Esophagus mucosa (tissue), 1 donor: ENCODE data around the gene TAOK1. TPM values are rescaled to one million over a fixed set of nuclear protein-coding genes. Genes with fewer than 3 reads are reported as not detected.
A peak's percentile ranks its signal among the peaks of the same experiment; 100 is the strongest.
"Not testable (repeated sequence)": the region's sequence is repeated elsewhere in the genome, so short reads cannot be mapped to it uniquely, and the experiment has no call there.

Source experiments
- ATAC-seq: fragments of 200-7000 bp; cut with Tn5 transposase; one replicate; pipeline ENCODE4 v1.9.1; 2020
- total RNA-seq: library from RNA; stranded (reverse); gene quantifications from one replicate; pipeline ENCODE4 v1.2.4, GENCODE V29; 2023
- donor health status: DM: yes; HTN: yes; CAD: no.

The TAOK1 gene
- 33.8 TPM for total RNA-seq

GRCh38 chr17:29389982-29390850 is at the start of gene TAOK1:
TSS of gene TAOK1 (plus strand) at chr17:29390363. CDS start at chr17:29451549, 61,186 bp downstream.
- peak; percentile 99 for ATAC-seq

- no peak for ATAC-seq
Measured at GRCh38 chr17:29341726-29342125, 48.4 kb upstream of the TAOK1 start.

GRCh38 chr17:29342158-29342765 is 47.9 kb upstream of the TAOK1 start:
- ATAC-seq, result no peak

- no peak for ATAC-seq
Measured at GRCh38 chr17:29344201-29344856, 45.8 kb upstream of the TAOK1 start.

- ATAC-seq, result no peak
Measured at GRCh38 chr17:29345066-29345465, 45.1 kb upstream of the TAOK1 start.

GRCh38 chr17:29345470-29345869 is 44.7 kb upstream of the TAOK1 start:
- ATAC-seq, result not testable (repeated sequence)

- no peak for ATAC-seq
Measured at GRCh38 chr17:29346462-29346861, 43.7 kb upstream of the TAOK1 start.

GRCh38 chr17:29347831-29348629 is 42.1 kb upstream of the TAOK1 start:
- ATAC-seq, result no peak

- no peak for ATAC-seq
Measured at GRCh38 chr17:29349409-29349808, 40.8 kb upstream of the TAOK1 start.

GRCh38 chr17:29352146-29352545 is 38.0 kb upstream of the TAOK1 start:
- no peak for ATAC-seq

GRCh38 chr17:29357232-29357631 is 32.9 kb upstream of the TAOK1 start:
- no peak for ATAC-seq

- ATAC-seq, result no peak
Measured at GRCh38 chr17:29357821-29358232, 32.3 kb upstream of the TAOK1 start.

GRCh38 chr17:29358416-29358815 is 31.7 kb upstream of the TAOK1 start:
- ATAC-seq, result no peak

GRCh38 chr17:29359777-29360176 is 30.4 kb upstream of the TAOK1 start:
- ATAC-seq, result no peak

- no peak for ATAC-seq
Measured at GRCh38 chr17:29363716-29364115, 26.4 kb upstream of the TAOK1 start.

- ATAC-seq, result no peak
Measured at GRCh38 chr17:29364691-29365090, 25.5 kb upstream of the TAOK1 start.

- ATAC-seq, result no peak
Measured at GRCh38 chr17:29368161-29368560, 22.0 kb upstream of the TAOK1 start.

- no peak for ATAC-seq
Measured at GRCh38 chr17:29368926-29369325, 21.2 kb upstream of the TAOK1 start.

GRCh38 chr17:29369831-29370735 is 20.1 kb upstream of the TAOK1 start:
- ATAC-seq, result peak; percentile 89

GRCh38 chr17:29376667-29377270 is 13.4 kb upstream of the TAOK1 start:
- ATAC-seq, result peak; percentile 45

- ATAC-seq, result no peak
Measured at GRCh38 chr17:29378500-29378899, 11.7 kb upstream of the TAOK1 start.
